Myocyte (in vitro differentiated cells): ENCODE data around the gene GNAO1. TPM values are rescaled to one million over a fixed set of nuclear protein-coding genes. Genes with fewer than 3 reads are reported as not detected.

Source experiments
- DNase-seq: peaks from one replicate; pipeline ENCODE4 v3.0.0-alpha.2; 2012; ENCODE audit warnings: low read depth
- polyA plus RNA-seq: library from polyadenylated mRNA; unstranded; fragments of >200 nt; gene quantifications from one replicate; pipeline ENCODE4 v1.2.1, GENCODE V29; 2012; ENCODE audit warnings: missing spikeins
- total RNA-seq: library from RNA; depleted of rRNA; stranded (reverse); fragments of >200 nt; gene quantifications from 2 replicates; pipeline ENCODE4 v1.2.3, GENCODE V29; 2014

The GNAO1 gene
- not detected in 2 replicates for total RNA-seq
- 0.11 TPM for polyA plus RNA-seq

- DNase-seq, result peak; percentile 2
Observed at GRCh38 chr16:56191156-56191815, at the start of gene GNAO1. GNAO1 (plus strand) TSS chr16:56191489; CDS start chr16:56192236, 747 bp downstream.

GRCh38 chr16:56143666-56144065 is 47.6 kb upstream of the GNAO1 start:
- no peak for DNase-seq

GRCh38 chr16:56145369-56145768 is 45.9 kb upstream of the GNAO1 start:
- DNase-seq, result no peak

- DNase-seq, result no peak
Observed at GRCh38 chr16:56151621-56152020, 39.7 kb upstream of the GNAO1 start.

- DNase-seq, result no peak
Observed at GRCh38 chr16:56161658-56162057, 29.6 kb upstream of the GNAO1 start.

- DNase-seq, result no peak
Observed at GRCh38 chr16:56163089-56163488, 28.2 kb upstream of the GNAO1 start.

- DNase-seq, result no peak
Observed at GRCh38 chr16:56163938-56164337, 27.4 kb upstream of the GNAO1 start.

- DNase-seq, result no peak
Observed at GRCh38 chr16:56164636-56165035, 26.7 kb upstream of the GNAO1 start.

GRCh38 chr16:56174411-56174810 is 16.9 kb upstream of the GNAO1 start:
- DNase-seq, result no peak

- DNase-seq, result no peak
Observed at GRCh38 chr16:56181401-56181800, 9.9 kb upstream of the GNAO1 start.

GRCh38 chr16:56183266-56183665 is 8.0 kb upstream of the GNAO1 start:
- DNase-seq, result no peak

GRCh38 chr16:56190048-56190676 is 1.1 kb upstream of the GNAO1 start:
- no peak for DNase-seq

- DNase-seq, result no peak
Observed at GRCh38 chr16:56190677-56191155, 573 bp upstream of the GNAO1 start.

- no peak for DNase-seq
Observed at GRCh38 chr16:56191835-56192634, 746 bp downstream of the GNAO1 start.

- DNase-seq, result no peak
Observed at GRCh38 chr16:56192635-56192945, 1.3 kb downstream of the GNAO1 start.

GRCh38 chr16:56192986-56193945 is 2.0 kb downstream of the GNAO1 start:
- no peak for DNase-seq

- peak; percentile 12 for DNase-seq
Observed at GRCh38 chr16:56193951-56194726, 2.9 kb downstream of the GNAO1 start.

- peak; percentile 4 for DNase-seq
Observed at GRCh38 chr16:56195151-56195550, 3.9 kb downstream of the GNAO1 start.

- no peak for DNase-seq
Observed at GRCh38 chr16:56196381-56196780, 5.1 kb downstream of the GNAO1 start.
